Stomach (tissue), 4 donors: Measurements from ENCODE around the gene ZNF525.

Experiments used
- CTCF ChIP-seq, 7 experiments: fragments of 450-650 bp in 4 of 7; fragments of 200-600 bp in 3 of 7; sonication (generic) in 3 of 7; IDR thresholded peaks; one replicate each; pipeline ENCODE4 v1.5.1; 2016 to 2019; ENCODE audit warnings: antibody characterized with exemption in 7 of 7, control low read depth in 2 of 7, mild to moderate bottlenecking in 1 of 7
- EP300 ChIP-seq: sonication (generic); formaldehyde crosslinking; IDR thresholded peaks from one replicate; pipeline ENCODE4 v1.6.1; 2017; ENCODE audit warnings: antibody characterized with exemption
- POLR2A ChIP-seq, 4 donors: fragments of 450-650 bp; IDR thresholded peaks; one replicate each; pipeline ENCODE4 v1.6.1; 2016; ENCODE audit warnings: antibody characterized with exemption in 4 of 4, control low read depth in 2 of 4, mild to moderate bottlenecking in 1 of 4, moderate library complexity in 1 of 4

GRCh38 chr19:53374743-53375142, 9.2 kb downstream of the ZNF525 start:
- no peak for TF ChIP-seq EP300
- TF ChIP-seq CTCF (IDR thresholded peaks at IDR 0.05), result no peak
- TF ChIP-seq POLR2A (IDR thresholded peaks at IDR 0.05), result no peak
